ENCODE data around the gene TMEM176B.

TMEM176B gene

GRCh38 chr7:150746921-150747320 lies 53.2 kb downstream of the TMEM176B start:
- no peak for DNase-seq

- DNase-seq = no peak
These were observed 54.3 kb downstream of the TMEM176B start for GRCh38 chr7:150745876-150746275.

DNA sequence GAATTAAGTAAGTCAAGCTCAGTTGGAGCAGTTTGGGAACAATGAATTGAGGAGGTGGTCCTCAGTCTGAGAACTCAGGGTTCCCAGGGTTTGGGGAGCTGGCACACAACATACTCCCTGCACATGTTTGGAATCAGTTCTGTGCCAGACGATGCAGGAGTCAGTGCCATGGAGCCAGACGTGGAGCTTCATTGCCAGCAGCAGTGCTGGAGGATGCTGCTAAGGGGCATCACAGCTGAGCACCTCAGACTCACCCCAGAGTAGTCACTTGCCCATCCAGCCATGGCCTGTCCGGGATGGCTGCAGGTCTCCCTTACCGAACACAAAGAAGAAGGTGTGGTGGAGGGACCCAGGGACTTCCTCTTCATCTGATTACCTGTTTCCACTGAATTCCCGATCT lies 55.1 kb downstream of the TMEM176B start:
- no peak for DNase-seq

DNA sequence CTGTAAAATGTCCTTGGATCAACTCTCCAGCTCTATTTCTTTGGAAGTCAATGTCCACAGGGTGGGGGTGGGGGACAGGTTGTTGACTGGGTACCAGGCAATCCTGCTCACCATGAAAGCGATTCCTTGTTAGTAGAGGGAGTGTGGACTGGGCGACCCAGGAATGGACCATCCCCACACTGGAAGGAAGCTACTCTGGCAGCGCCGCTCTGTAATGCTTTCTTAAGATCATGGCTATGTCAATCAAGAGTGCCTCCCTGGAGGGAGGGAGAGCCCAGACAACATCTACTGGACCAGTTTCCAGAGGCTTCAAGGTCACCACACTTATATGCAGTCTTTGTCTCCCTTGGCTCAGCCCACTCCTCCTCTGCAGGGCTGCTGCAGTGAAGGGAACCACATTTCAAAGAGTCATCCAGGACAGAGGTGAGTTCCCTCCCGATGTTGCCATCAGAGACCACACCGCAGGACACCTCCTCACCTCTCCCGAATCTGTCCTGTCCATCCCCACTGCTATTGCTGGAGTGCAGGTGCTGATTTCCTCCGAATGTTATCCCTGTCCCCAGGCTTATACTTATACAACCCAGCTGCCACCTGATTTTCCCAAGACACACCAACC lies 56.0 kb downstream of the TMEM176B start:
- no peak for DNase-seq

DNA sequence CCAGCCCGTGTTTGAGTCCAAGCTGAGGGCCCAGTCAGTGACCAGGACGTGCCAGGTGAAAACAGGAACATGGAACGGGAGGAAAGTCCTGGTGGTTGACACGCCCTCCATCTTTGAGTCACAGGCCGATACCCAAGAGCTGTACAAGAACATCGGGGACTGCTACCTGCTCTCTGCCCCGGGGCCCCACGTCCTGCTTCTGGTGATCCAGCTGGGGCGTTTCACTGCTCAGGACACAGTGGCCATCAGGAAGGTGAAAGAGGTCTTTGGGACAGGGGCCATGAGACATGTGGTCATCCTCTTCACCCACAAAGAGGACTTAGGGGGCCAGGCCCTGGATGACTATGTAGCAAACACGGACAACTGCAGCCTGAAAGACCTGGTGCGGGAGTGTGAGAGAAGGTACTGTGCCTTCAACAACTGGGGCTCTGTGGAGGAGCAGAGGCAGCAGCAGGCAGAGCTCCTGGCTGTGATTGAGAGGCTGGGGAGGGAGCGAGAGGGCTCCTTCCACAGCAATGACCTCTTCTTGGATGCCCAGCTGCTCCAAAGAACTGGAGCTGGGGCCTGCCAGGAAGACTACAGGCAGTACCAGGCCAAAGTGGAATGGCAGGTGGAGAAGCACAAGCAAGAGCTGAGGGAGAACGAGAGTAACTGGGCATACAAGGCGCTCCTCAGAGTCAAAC lies 57.7 kb downstream of the TMEM176B start:
- no peak for DNase-seq
